Mucosa of stomach (tissue), 1 donor: ENCODE measurements around the gene SUPV3L1.

Experiments used
- H3K27me3 ChIP-seq: one replicate; pipeline ENCODE4 v1.7.0; 2013; ENCODE audit warnings: mild to moderate bottlenecking, low read length; ENCODE audit not compliant: control insufficient read depth, insufficient read depth
- H3K36me3 ChIP-seq: one replicate; pipeline ENCODE4 v1.7.0; 2013; ENCODE audit warnings: low read length; ENCODE audit not compliant: control insufficient read depth, insufficient read depth
- H3K4me1 ChIP-seq: one replicate; pipeline ENCODE4 v1.7.0; 2013; ENCODE audit warnings: mild to moderate bottlenecking, low read length; ENCODE audit not compliant: control insufficient read depth, insufficient read depth
- H3K4me3 ChIP-seq: one replicate; pipeline ENCODE4 v1.7.0; 2013; ENCODE audit warnings: low read length
- H3K9ac ChIP-seq: one replicate; pipeline ENCODE4 v1.7.0; 2013; ENCODE audit warnings: mild to moderate bottlenecking, low read length, moderate library complexity
- H3K9me3 ChIP-seq: one replicate; pipeline ENCODE4 v1.7.0; 2013; ENCODE audit warnings: mild to moderate bottlenecking, low read length, moderate library complexity; ENCODE audit not compliant: control insufficient read depth
- donor health status: Pancreatic carcinoma.

Gene SUPV3L1

DNA sequence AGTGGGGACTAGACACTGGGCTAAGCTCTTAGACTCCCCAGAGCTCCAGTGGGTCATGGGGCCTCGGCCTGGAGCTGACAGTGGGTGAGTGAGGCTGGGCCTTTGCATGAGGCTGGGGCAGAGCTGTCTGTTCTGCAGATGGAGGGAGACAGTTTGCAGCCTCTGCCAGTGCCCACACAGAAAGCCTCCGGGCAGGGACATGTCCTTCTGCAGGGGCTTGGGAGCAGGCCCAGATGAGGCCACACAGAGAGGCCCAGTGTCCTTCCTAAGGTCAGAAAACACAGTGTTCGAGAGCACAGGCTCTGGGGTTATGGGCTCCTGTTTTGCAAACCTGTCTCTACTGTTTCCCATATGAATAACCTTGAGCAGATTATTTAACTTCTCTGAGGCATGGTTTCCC, 73.1 kb downstream of the SUPV3L1 start:
- Histone ChIP-seq H3K9me3 (no peaks in the 10 kb centered on the region), H3K4me1 (no peaks in the 10 kb centered on the region), H3K36me3 (no peaks in the 10 kb centered on the region), H3K4me3 (no peak overlapping the region), H3K9ac (no peak overlapping the region), H3K27me3 (no peaks in the 10 kb centered on the region)

DNA sequence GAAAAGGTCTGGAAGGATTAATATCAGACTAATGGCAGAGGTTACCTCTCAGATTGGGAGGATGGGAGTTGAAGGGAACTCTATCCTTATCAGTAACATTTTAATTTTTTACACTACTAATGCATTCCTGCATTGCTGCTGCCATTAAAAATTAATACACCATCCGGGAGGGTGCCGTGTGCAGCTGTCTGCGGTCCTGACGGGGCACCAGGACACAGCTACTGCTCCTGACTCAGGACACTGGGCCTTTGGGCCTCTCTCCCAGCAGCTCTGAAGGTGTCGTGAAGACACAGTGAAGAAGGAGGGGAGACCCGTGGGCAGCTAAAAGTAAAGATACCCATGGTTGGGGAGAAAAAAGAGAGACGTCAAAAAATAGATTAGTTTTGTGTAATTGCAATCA, 74.8 kb downstream of the SUPV3L1 start:
- Histone ChIP-seq H3K27me3 (no peaks in the 10 kb centered on the region), H3K9ac (no peak overlapping the region), H3K9me3 (no peaks in the 10 kb centered on the region), H3K4me3 (no peak overlapping the region), H3K36me3 (no peaks in the 10 kb centered on the region), H3K4me1 (no peaks in the 10 kb centered on the region)
